ENCODE results near the gene MED27.

DNA sequence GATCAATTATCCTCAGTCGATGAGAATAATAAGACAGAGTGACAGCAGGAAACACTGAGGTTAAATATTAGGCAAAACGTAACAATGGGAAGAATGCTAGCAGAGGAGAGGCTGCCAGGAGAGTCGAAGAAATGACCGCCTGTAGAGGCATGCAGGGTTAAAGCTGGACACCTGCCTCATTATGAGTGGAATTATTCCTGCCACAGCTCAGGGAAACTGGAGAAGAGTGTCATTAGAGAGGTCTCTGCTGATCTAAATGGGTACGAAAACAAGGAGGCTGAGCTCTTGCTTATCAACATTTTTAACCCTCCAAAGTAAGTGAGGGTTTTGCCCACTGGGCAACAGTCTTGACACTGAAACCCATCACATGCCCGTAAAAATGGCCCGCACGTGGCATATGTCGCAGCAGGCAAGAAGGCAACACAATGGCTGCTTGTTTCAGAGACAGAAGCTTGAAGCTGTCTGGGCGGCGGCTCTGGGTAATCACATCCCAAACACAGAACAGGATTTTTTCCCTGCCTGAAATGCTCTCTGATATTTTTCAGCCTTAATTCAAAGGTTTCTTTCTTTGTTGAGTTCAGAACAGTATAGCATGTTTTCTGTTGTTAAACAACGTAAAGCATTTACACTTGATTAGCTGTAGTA, 118.7 kb downstream of the MED27 start:
- TF ChIP-seq POLR2AphosphoS5 (IDR thresholded peaks at IDR 0.05; ENCODE audit: low read depth, low read length) = no peak
- no peak for TF ChIP-seq POLR2A (IDR thresholded peaks at IDR 0.05; ENCODE audit: low read depth, low read length)
- no peak for TF ChIP-seq TAF1 (IDR thresholded peaks at IDR 0.05; ENCODE audit: borderline replicate concordance, low read depth, low read length)

Data from GM12892 (cell line).